WTC11 (cell line): ENCODE measurements around the gene KRT36. TPM values are rescaled to one million over a fixed set of nuclear protein-coding genes. Genes with fewer than 3 reads are reported as not detected.

Experiments
- ATAC-seq: fragments of 200-7000 bp; cut with Tn5 transposase; 2 replicates; pipeline ENCODE4 v1.10.0; 2021; ENCODE audit warnings: mild to moderate bottlenecking, moderate library complexity
- CTCF ChIA-PET: fragments of 300-600 bp; sonication (Branson Sonifier 250); formaldehyde crosslinking; loops from one replicate; lab custom pipeline; 2021; ENCODE audit warnings: antibody characterized with exemption; lab: Charles Lee
- POLR2A ChIA-PET: fragments of 350-600 bp; sonication (Branson Sonifier 250); formaldehyde crosslinking; loops from one replicate; lab custom pipeline; 2021; ENCODE audit warnings: antibody characterized with exemption; lab: Charles Lee
- DNase-seq: peaks from one replicate; pipeline ENCODE4 v3.0.0; 2021; ENCODE audit warnings: low spot score
- H3K27ac Mint-ChIP-seq: 2 replicates; pipeline ENCODE4 v1.8.0; 2021; ENCODE audit warnings: mixed read lengths
- H3K27me3 Mint-ChIP-seq: 2 replicates; pipeline ENCODE4 v1.8.0; 2021; ENCODE audit warnings: low read depth, mild to moderate bottlenecking, moderate library complexity, mixed read lengths
- H3K36me3 Mint-ChIP-seq: 2 replicates; pipeline ENCODE4 v1.8.0; 2021; ENCODE audit warnings: mixed read lengths
- H3K4me1 Mint-ChIP-seq: 2 replicates; pipeline ENCODE4 v1.8.0; 2022; ENCODE audit warnings: mixed read lengths
- H3K4me3 Mint-ChIP-seq: 2 replicates; pipeline ENCODE4 v1.8.0; 2021; ENCODE audit warnings: mild to moderate bottlenecking, moderate library complexity, mixed read lengths
- H3K9me3 Mint-ChIP-seq: 2 replicates; pipeline ENCODE4 v1.8.0; 2021; ENCODE audit warnings: mixed read lengths
- GABPB1 ChIP-seq: sonication (generic); formaldehyde crosslinking; IDR thresholded peaks from 2 replicates; pipeline ENCODE4 v1.8.1; 2023; ENCODE audit warnings: mild to moderate bottlenecking, missing genetic modification reagents
- GRHL2 ChIP-seq: fragments of 250-450 bp; sonication (Bioruptor Pico); IDR thresholded peaks from 2 replicates; pipeline ENCODE4 v1.8.0; 2022; ENCODE audit warnings: mild to moderate bottlenecking, moderate library complexity; ENCODE audit not compliant: insufficient replicate concordance, severe bottlenecking
- JAZF1 ChIP-seq: fragments of 250-450 bp; sonication (Bioruptor Pico); IDR thresholded peaks from 2 replicates; pipeline ENCODE4 v1.9.0; 2021; ENCODE audit warnings: moderate library complexity, mild to moderate bottlenecking, inconsistent platforms
- NFATC4 ChIP-seq: fragments of 250-450 bp; sonication (Bioruptor Pico); IDR thresholded peaks from 2 replicates; pipeline ENCODE4 v1.9.0; 2021; ENCODE audit warnings: mild to moderate bottlenecking
- PRRX2 ChIP-seq: fragments of 250-450 bp; sonication (Bioruptor Pico); IDR thresholded peaks from 2 replicates; pipeline ENCODE4 v1.8.0; 2021; ENCODE audit warnings: mild to moderate bottlenecking
- ZNF138 ChIP-seq: sonication (generic); formaldehyde crosslinking; conservative IDR thresholded peaks from 2 replicates; pipeline ENCODE4 v1.8.1; 2022; ENCODE audit warnings: mild to moderate bottlenecking, moderate library complexity, missing genetic modification reagents
- ZNF423 ChIP-seq: fragments of 250-450 bp; sonication (Bioruptor Pico); IDR thresholded peaks from 2 replicates; pipeline ENCODE4 v2.1.2; 2022; ENCODE audit warnings: mild to moderate bottlenecking, moderate library complexity
- ZNF671 ChIP-seq: fragments of 250-450 bp; sonication (Bioruptor Pico); IDR thresholded peaks from 2 replicates; pipeline ENCODE4 v1.8.0; 2021; ENCODE audit warnings: mild to moderate bottlenecking
- total RNA-seq: library from RNA; stranded (reverse); gene quantifications from 3 replicates; pipeline ENCODE4 v1.2.3, GENCODE V29; 2021
- TF ChIP-seq, protein P1 (sequence below): sonication (generic); formaldehyde crosslinking; IDR thresholded peaks from 2 replicates; pipeline ENCODE4 v1.8.1; 2023; ENCODE audit warnings: mild to moderate bottlenecking, missing genetic modification reagents
- TF ChIP-seq, protein P2 (sequence below): fragments of 250-450 bp; sonication (Bioruptor Pico); IDR thresholded peaks from 2 replicates; pipeline ENCODE4 v1.8.0; 2021; ENCODE audit warnings: mild to moderate bottlenecking
- TF ChIP-seq, protein P3 (sequence below): fragments of 250-450 bp; sonication (Bioruptor Pico); conservative IDR thresholded peaks from 2 replicates; pipeline ENCODE4 v1.9.0; 2021; ENCODE audit warnings: mild to moderate bottlenecking
- TF ChIP-seq, protein P4 (sequence below): sonication (generic); formaldehyde crosslinking; IDR thresholded peaks from 2 replicates; pipeline ENCODE4 v1.8.1; 2023; ENCODE audit warnings: mild to moderate bottlenecking, missing genetic modification reagents, moderate library complexity
- TF ChIP-seq, protein P5 (sequence below): fragments of 250-450 bp; sonication (Bioruptor Pico); IDR thresholded peaks from 2 replicates; pipeline ENCODE4 v2.1.2; 2022; ENCODE audit warnings: mild to moderate bottlenecking, moderate library complexity
- TF ChIP-seq, protein P6 (sequence below): sonication (generic); formaldehyde crosslinking; IDR thresholded peaks from 2 replicates; pipeline ENCODE4 v1.8.0; 2023; ENCODE audit warnings: missing genetic modification reagents, mild to moderate bottlenecking, borderline replicate concordance
- TF ChIP-seq, protein P7 (sequence below): sonication (generic); formaldehyde crosslinking; IDR thresholded peaks from 2 replicates; pipeline ENCODE4 v1.8.0; 2022; ENCODE audit warnings: missing genetic modification reagents

KRT36 gene
- total RNA-seq, 1 experiment from 2014 or later, result not detected

DNA sequence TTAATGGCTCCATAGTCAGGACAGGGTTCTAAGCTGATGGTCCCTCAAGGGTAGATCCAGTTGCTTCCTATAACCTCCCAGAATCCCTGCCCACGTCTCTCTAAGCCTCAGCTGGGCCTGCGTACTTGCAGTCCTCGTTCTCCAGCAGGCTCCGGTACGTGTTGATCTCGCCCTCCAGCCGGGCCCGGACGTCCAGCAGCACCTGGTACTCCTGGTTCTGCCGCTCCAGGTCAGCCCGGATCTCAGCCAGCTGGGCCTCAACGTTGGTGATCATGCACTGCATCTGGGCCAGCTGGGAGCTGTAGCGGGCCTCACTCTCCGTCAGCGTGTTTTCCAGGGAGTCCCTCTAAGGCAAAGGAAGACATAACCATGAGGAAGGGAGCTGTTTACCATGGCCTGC, 27.0 kb downstream of the KRT36 start:
- Mint-ChIP-seq H3K9me3 (peaks cover 6% of the 10 kb centered on the region; the same call in 1 of the 2 replicates), H3K4me3 (no peak overlapping the region), H3K27me3 (peaks cover 5% of the 10 kb centered on the region), H3K27ac (no peak overlapping the region), H3K36me3 (no peaks in the 10 kb centered on the region), H3K4me1 (no peaks in the 10 kb centered on the region)
- no peak for TF ChIP-seq GRHL2 (CRISPR knock-in tag)
- no peak for TF ChIP-seq JAZF1 (CRISPR knock-in tag)
- no peak for DNase-seq
- no peak for ATAC-seq
- ChIA-PET CTCF (interaction anchor here (1.4 to 2.8 kb wide), 4 partner anchors 24 to 200 kb away, joined by 4 to 12 read pairs (median 8); no protein-coding TSS in a partner anchor), POLR2A (no interaction called here)

DNA sequence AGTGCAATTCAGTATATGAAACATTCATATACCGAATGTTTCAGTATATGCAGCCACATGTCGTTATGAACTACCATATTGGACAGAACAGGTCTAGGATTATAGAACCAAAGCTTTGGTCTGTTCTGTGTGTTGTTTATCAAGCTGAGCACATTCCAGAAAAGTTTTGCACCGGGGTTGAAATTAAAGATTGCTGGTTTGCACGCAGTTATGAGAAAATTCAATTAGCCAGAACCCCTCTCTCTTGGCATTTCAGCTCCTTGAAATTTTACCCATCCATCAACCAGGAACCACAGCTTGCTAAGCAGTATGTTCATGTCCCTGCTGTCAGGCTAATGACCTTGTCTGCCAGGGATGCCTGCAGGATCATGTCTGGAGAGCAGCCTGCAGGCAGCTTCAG, 32.0 kb downstream of the KRT36 start:
- ATAC-seq, result no peak
- CTCF ChIA-PET, result interaction anchor here (0.9 to 2.4 kb wide), 5 partner anchors 40 to 594 kb away, joined by 3 to 17 read pairs (median 4); no protein-coding TSS in a partner anchor
- H3K27me3 Mint-ChIP-seq, result no peaks in the 10 kb centered on the region
- TF ChIP-seq, protein P1, sequence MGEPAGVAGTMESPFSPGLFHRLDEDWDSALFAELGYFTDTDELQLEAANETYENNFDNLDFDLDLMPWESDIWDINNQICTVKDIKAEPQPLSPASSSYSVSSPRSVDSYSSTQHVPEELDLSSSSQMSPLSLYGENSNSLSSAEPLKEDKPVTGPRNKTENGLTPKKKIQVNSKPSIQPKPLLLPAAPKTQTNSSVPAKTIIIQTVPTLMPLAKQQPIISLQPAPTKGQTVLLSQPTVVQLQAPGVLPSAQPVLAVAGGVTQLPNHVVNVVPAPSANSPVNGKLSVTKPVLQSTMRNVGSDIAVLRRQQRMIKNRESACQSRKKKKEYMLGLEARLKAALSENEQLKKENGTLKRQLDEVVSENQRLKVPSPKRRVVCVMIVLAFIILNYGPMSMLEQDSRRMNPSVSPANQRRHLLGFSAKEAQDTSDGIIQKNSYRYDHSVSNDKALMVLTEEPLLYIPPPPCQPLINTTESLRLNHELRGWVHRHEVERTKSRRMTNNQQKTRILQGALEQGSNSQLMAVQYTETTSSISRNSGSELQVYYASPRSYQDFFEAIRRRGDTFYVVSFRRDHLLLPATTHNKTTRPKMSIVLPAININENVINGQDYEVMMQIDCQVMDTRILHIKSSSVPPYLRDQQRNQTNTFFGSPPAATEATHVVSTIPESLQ (CRISPR knock-in tag), result no peak
- TF ChIP-seq, protein P2, sequence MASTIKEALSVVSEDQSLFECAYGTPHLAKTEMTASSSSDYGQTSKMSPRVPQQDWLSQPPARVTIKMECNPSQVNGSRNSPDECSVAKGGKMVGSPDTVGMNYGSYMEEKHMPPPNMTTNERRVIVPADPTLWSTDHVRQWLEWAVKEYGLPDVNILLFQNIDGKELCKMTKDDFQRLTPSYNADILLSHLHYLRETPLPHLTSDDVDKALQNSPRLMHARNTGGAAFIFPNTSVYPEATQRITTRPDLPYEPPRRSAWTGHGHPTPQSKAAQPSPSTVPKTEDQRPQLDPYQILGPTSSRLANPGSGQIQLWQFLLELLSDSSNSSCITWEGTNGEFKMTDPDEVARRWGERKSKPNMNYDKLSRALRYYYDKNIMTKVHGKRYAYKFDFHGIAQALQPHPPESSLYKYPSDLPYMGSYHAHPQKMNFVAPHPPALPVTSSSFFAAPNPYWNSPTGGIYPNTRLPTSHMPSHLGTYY, result no peak
- TF ChIP-seq ZNF671 (CRISPR knock-in tag) (no peak), ZNF138 (CRISPR knock-in tag) (no peak), PRRX2 (no peak), NFATC4 (CRISPR knock-in tag) (no peak), ZNF423 (CRISPR knock-in tag) (no peak), GABPB1 (no peak)
- TF ChIP-seq, protein P3, sequence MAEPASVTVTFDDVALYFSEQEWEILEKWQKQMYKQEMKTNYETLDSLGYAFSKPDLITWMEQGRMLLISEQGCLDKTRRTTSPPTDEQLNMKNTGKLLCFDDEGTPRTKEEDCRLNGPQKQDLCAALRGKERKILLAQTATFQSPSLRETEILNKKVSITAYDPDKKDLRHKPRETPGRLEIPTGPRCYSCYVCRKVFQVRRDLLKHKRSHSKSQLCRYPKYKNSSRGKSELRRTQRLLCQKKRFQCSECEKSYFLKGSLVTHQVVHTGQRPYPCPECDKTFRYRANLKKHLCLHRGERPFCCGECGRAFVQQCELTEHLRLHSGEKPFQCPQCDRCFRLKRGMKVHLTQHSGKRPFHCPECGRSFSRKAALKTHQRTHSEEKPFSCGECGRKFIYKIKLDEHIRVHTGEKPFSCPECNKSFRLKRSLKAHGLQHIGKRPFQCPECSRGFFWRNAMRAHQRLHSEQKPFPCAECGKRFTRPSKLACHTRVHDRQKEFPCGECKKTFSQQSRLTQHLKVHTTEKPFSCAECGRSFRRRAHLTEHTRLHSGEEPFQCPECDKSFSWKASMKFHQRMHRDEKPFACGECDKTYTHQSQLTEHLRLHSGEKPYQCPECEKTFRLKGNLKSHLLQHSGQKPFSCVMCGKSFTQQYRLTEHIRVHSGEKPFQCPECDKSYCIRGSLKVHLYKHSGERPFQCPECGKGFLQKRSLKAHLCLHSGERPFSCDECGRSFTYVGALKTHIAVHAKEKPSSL (CRISPR knock-in tag), result no peak
- TF ChIP-seq, protein P4, sequence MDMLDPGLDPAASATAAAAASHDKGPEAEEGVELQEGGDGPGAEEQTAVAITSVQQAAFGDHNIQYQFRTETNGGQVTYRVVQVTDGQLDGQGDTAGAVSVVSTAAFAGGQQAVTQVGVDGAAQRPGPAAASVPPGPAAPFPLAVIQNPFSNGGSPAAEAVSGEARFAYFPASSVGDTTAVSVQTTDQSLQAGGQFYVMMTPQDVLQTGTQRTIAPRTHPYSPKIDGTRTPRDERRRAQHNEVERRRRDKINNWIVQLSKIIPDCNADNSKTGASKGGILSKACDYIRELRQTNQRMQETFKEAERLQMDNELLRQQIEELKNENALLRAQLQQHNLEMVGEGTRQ (CRISPR knock-in tag), result no peak
- TF ChIP-seq, protein P5, sequence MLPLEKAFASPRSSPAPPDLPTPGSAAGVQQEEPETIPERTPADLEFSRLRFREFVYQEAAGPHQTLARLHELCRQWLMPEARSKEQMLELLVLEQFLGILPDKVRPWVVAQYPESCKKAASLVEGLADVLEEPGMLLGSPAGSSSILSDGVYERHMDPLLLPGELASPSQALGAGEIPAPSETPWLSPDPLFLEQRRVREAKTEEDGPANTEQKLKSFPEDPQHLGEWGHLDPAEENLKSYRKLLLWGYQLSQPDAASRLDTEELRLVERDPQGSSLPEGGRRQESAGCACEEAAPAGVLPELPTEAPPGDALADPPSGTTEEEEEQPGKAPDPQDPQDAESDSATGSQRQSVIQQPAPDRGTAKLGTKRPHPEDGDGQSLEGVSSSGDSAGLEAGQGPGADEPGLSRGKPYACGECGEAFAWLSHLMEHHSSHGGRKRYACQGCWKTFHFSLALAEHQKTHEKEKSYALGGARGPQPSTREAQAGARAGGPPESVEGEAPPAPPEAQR (CRISPR knock-in tag), result no peak
- TF ChIP-seq, protein P6, sequence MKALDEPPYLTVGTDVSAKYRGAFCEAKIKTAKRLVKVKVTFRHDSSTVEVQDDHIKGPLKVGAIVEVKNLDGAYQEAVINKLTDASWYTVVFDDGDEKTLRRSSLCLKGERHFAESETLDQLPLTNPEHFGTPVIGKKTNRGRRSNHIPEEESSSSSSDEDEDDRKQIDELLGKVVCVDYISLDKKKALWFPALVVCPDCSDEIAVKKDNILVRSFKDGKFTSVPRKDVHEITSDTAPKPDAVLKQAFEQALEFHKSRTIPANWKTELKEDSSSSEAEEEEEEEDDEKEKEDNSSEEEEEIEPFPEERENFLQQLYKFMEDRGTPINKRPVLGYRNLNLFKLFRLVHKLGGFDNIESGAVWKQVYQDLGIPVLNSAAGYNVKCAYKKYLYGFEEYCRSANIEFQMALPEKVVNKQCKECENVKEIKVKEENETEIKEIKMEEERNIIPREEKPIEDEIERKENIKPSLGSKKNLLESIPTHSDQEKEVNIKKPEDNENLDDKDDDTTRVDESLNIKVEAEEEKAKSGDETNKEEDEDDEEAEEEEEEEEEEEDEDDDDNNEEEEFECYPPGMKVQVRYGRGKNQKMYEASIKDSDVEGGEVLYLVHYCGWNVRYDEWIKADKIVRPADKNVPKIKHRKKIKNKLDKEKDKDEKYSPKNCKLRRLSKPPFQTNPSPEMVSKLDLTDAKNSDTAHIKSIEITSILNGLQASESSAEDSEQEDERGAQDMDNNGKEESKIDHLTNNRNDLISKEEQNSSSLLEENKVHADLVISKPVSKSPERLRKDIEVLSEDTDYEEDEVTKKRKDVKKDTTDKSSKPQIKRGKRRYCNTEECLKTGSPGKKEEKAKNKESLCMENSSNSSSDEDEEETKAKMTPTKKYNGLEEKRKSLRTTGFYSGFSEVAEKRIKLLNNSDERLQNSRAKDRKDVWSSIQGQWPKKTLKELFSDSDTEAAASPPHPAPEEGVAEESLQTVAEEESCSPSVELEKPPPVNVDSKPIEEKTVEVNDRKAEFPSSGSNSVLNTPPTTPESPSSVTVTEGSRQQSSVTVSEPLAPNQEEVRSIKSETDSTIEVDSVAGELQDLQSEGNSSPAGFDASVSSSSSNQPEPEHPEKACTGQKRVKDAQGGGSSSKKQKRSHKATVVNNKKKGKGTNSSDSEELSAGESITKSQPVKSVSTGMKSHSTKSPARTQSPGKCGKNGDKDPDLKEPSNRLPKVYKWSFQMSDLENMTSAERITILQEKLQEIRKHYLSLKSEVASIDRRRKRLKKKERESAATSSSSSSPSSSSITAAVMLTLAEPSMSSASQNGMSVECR (CRISPR knock-in tag), result no peak
- TF ChIP-seq, protein P7, sequence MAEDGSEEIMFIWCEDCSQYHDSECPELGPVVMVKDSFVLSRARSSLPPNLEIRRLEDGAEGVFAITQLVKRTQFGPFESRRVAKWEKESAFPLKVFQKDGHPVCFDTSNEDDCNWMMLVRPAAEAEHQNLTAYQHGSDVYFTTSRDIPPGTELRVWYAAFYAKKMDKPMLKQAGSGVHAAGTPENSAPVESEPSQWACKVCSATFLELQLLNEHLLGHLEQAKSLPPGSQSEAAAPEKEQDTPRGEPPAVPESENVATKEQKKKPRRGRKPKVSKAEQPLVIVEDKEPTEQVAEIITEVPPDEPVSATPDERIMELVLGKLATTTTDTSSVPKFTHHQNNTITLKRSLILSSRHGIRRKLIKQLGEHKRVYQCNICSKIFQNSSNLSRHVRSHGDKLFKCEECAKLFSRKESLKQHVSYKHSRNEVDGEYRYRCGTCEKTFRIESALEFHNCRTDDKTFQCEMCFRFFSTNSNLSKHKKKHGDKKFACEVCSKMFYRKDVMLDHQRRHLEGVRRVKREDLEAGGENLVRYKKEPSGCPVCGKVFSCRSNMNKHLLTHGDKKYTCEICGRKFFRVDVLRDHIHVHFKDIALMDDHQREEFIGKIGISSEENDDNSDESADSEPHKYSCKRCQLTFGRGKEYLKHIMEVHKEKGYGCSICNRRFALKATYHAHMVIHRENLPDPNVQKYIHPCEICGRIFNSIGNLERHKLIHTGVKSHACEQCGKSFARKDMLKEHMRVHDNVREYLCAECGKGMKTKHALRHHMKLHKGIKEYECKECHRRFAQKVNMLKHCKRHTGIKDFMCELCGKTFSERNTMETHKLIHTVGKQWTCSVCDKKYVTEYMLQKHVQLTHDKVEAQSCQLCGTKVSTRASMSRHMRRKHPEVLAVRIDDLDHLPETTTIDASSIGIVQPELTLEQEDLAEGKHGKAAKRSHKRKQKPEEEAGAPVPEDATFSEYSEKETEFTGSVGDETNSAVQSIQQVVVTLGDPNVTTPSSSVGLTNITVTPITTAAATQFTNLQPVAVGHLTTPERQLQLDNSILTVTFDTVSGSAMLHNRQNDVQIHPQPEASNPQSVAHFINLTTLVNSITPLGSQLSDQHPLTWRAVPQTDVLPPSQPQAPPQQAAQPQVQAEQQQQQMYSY, result no peak

More for the DNA sequence above, 32.0 kb downstream of the KRT36 start:
- Mint-ChIP-seq H3K36me3 (no peaks in the 10 kb centered on the region), H3K4me3 (no peak overlapping the region), H3K9me3 (peaks cover 13% of the 10 kb centered on the region), H3K4me1 (no peaks in the 10 kb centered on the region), H3K27ac (no peak overlapping the region)
- DNase-seq, result no peak
- POLR2A ChIA-PET, result no interaction called here
